GM23248 (cell line): Measurements from ENCODE around the gene MOXD1.

ENCODE experiments used
- EZH2 ChIP-seq: fragments of 200-600 bp; sonication (generic); IDR thresholded peaks from 2 replicates; pipeline ENCODE4 v1.6.1; 2018; ENCODE audit warnings: antibody characterized with exemption, mild to moderate bottlenecking; ENCODE audit not compliant: insufficient read depth, poor library complexity, severe bottlenecking
- EZH2phosphoT487 ChIP-seq: fragments of 200-600 bp; sonication (generic); IDR thresholded peaks from 2 replicates; pipeline ENCODE4 v1.6.1; 2018; ENCODE audit warnings: antibody characterized with exemption, moderate library complexity, mild to moderate bottlenecking, low read depth; ENCODE audit not compliant: insufficient read depth

DNA sequence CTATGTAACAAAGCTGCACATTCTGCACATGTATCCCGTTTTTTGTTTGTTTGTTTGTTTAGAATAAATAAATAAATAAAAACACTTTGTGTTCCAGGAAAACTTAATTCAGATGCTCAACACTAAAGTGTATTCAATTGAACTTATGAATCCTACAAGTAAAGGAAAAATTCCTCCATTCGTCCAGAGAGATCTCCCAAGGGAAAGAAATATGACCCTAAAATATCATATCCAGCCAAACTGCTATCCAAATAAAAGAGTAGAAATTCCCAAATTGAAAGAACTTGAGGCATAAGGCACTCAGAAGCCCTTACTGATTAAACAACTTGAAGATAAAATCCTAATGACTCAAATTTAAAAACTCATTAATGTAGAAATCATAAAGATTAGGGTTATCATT, 90.4 kb downstream of the MOXD1 start:
- no peak for TF ChIP-seq EZH2
- no peak for TF ChIP-seq EZH2phosphoT487
